CD14-positive monocyte (primary cell): ENCODE measurements around the gene PCK2. TPM values are rescaled to one million over a fixed set of nuclear protein-coding genes. Genes with fewer than 3 reads are reported as not detected.

Source experiments
- DNase-seq, 3 donors: peaks; one replicate each; pipeline ENCODE4 v3.0.0-alpha.2; 2011 to 2022
- H2AFZ ChIP-seq: 2 replicates; pipeline ENCODE4 v1.6.0; 2012; ENCODE audit warnings: mild to moderate bottlenecking, low read depth, low read length, inconsistent platforms; ENCODE audit not compliant: insufficient read depth, poor library complexity, severe bottlenecking
- H3K27ac ChIP-seq, 2 donors: 1 replicate in 1 of 2; 2 replicates in 1 of 2; pipeline ENCODE4 v1.5.1; 2012 to 2013; ENCODE audit warnings: low read length in 2 of 2, control low read depth in 1 of 2, inconsistent platforms in 1 of 2, low read depth in 1 of 2, mild to moderate bottlenecking in 1 of 2
- H3K27me3 ChIP-seq, 2 donors: one replicate each; pipeline versions ENCODE4 v1.6.0 to v1.6.1; 2011 to 2013; ENCODE audit warnings: low read length in 2 of 2; ENCODE audit not compliant: control insufficient read depth in 2 of 2, insufficient read depth in 2 of 2
- H3K36me3 ChIP-seq, 2 donors: replicated peaks in 1 of 2; 1 replicate in 1 of 2; 2 replicates in 1 of 2; pipeline versions ENCODE4 v1.5.1 to v1.6.1; 2012 to 2013; ENCODE audit warnings: low read length in 2 of 2, control low read depth in 1 of 2, inconsistent platforms in 1 of 2, mild to moderate bottlenecking in 1 of 2; ENCODE audit not compliant: insufficient read depth in 2 of 2, control insufficient read depth in 1 of 2
- H3K4me1 ChIP-seq, 2 donors: 1 replicate in 1 of 2; 2 replicates in 1 of 2; pipeline versions ENCODE4 v1.5.1 to v1.6.1; 2012 to 2013; ENCODE audit warnings: low read length in 2 of 2, control low read depth in 1 of 2, inconsistent platforms in 1 of 2, mild to moderate bottlenecking in 1 of 2, moderate library complexity in 1 of 2; ENCODE audit not compliant: insufficient read depth in 2 of 2, control insufficient read depth in 1 of 2
- H3K4me2 ChIP-seq: replicated peaks from 2 replicates; pipeline ENCODE3; 2012; ENCODE audit warnings: low read length, moderate library complexity, mild to moderate bottlenecking; ENCODE audit not compliant: poor library complexity, severe bottlenecking; ENCODE audit errors: extremely low read depth
- H3K4me3 ChIP-seq, 3 experiments: fragments of 200-600 bp in 1 of 3; sonication (generic) in 1 of 3; replicated peaks in 1 of 3; 1 replicate in 2 of 3; 2 replicates in 1 of 3; pipeline ENCODE4 v1.5.1; 2011 to 2013; ENCODE audit warnings: low read length in 3 of 3, mild to moderate bottlenecking in 3 of 3, control low read depth in 2 of 3, low read depth in 2 of 3, inconsistent platforms in 1 of 3, moderate library complexity in 1 of 3
- H3K79me2 ChIP-seq: 2 replicates; pipeline ENCODE4 v1.6.0; 2012; ENCODE audit warnings: mild to moderate bottlenecking, control low read depth, inconsistent platforms, low read length, moderate library complexity; ENCODE audit not compliant: insufficient read depth
- H3K9ac ChIP-seq: 2 replicates; pipeline ENCODE4 v1.6.0; 2017; ENCODE audit warnings: low read length, mild to moderate bottlenecking; ENCODE audit not compliant: insufficient read depth, poor library complexity, severe bottlenecking
- H3K9me3 ChIP-seq, 2 donors: replicated peaks in 1 of 2; 1 replicate in 1 of 2; 2 replicates in 1 of 2; pipeline versions ENCODE4 v1.5.1 to v1.6.1; 2012 to 2013; ENCODE audit warnings: low read length in 2 of 2, control low read depth in 1 of 2; ENCODE audit not compliant: control insufficient read depth in 1 of 2, insufficient read depth in 1 of 2
- H4K20me1 ChIP-seq: 2 replicates; pipeline ENCODE4 v1.6.0; 2012; ENCODE audit warnings: mild to moderate bottlenecking, low read length, control low read depth, moderate library complexity; ENCODE audit not compliant: insufficient read depth
- H3K27ac Mint-ChIP-seq, 7 donors: one replicate each; pipeline ENCODE4 v1.8.0; 2020; ENCODE audit warnings: mild to moderate bottlenecking in 7 of 7, mixed read lengths in 7 of 7, moderate library complexity in 6 of 7, inconsistent platforms in 2 of 7
- H3K27me3 Mint-ChIP-seq, 3 donors: one replicate each; pipeline ENCODE4 v1.8.0; 2021 to 2022; ENCODE audit warnings: low read depth in 3 of 3, mild to moderate bottlenecking in 3 of 3, mixed read lengths in 3 of 3, moderate library complexity in 3 of 3, inconsistent platforms in 1 of 3
- H3K36me3 Mint-ChIP-seq, 2 donors: one replicate each; pipeline ENCODE4 v1.8.0; 2020; ENCODE audit warnings: mixed read lengths in 2 of 2, inconsistent platforms in 1 of 2, mild to moderate bottlenecking in 1 of 2
- H3K4me1 Mint-ChIP-seq: one replicate; pipeline ENCODE4 v1.8.0; 2020; ENCODE audit warnings: mild to moderate bottlenecking, mixed read lengths
- H3K4me3 Mint-ChIP-seq, 2 donors: one replicate each; pipeline ENCODE4 v1.8.0; 2020; ENCODE audit warnings: mild to moderate bottlenecking in 2 of 2, mixed read lengths in 2 of 2, moderate library complexity in 1 of 2
- H3K9me3 Mint-ChIP-seq, 7 donors: one replicate each; pipeline ENCODE4 v1.8.0; 2020 to 2022; ENCODE audit warnings: mixed read lengths in 7 of 7, mild to moderate bottlenecking in 6 of 7, moderate library complexity in 6 of 7, inconsistent platforms in 2 of 7
- WGBS: methylation state at CpG from one replicate; pipeline ENCODE4 v1.1.5; 2013; ENCODE audit warnings: missing lambda C conversion rate; ENCODE audit not compliant: insufficient coverage; 5-methylcytosine and 5-hydroxymethylcytosine counted together
- intact Hi-C, 2 donors: fragments of 100-400 bp; cut with micrococcal nuclease; formaldehyde crosslinking; loops; one replicate each; pipeline versions ENCODE4 v1.15.0 to v1.15.1; 2023
- polyA plus RNA-seq, 3 donors: library from polyadenylated mRNA; depleted of rRNA in 1 of 3; unstranded in 2 of 3; stranded (reverse) in 1 of 3; fragments of 300-500 nt in 2 of 3; fragments of >200 nt in 1 of 3; fragmentation: Illumina TruSeq in 2 of 3; gene quantifications; 1 replicate in 2 of 3; 2 replicates in 1 of 3; pipeline ENCODE4 v1.2.3, GENCODE V29; 2012 to 2021
- TF ChIP-seq, protein P1 (sequence below): fragments of 200-600 bp; IDR thresholded peaks from one replicate; pipeline ENCODE4 v1.8.0; 2022; ENCODE audit warnings: antibody characterized with exemption, mild to moderate bottlenecking

PCK2 gene
- polyA plus RNA-seq, 3 donors = 29.9 to 34.2 (median 31.3) TPM

DNA sequence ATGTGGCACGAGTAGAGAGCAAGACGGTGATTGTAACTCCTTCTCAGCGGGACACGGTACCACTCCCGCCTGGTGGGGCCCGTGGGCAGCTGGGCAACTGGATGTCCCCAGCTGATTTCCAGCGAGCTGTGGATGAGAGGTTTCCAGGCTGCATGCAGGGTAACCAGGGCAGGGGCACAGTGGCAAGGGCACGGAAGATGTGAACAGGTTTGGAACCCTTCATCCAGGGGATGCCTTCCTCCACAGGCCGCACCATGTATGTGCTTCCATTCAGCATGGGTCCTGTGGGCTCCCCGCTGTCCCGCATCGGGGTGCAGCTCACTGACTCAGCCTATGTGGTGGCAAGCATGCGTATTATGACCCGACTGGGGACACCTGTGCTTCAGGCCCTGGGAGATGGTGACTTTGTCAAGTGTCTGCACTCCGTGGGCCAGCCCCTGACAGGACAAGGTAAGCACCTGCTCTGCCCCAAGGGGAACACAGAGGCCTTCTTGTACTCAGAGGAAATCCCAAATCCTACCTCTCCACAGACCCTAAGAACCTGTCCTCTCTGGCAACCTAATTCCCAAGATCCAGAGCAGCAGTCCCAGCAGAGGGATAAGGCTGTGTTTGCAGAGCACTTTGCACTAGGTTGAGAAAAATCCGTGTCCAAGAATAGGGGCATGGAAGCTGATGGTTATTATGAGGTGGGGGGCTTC, 4.3 kb downstream of the PCK2 start:
- Mint-ChIP-seq H3K4me3 (no peak overlapping the region), H3K9me3 (peaks cover 0 to 3% (median 0%) of the 10 kb centered on the region in 7 donors), H3K4me1 (peaks cover 43% of the 10 kb centered on the region), H3K27me3 (peaks cover 0 to 2% (median 1%) of the 10 kb centered on the region in 3 donors), H3K27ac (peak overlapping the region in 2 of 7 donors; percentile 1 to 29), H3K36me3 (peaks cover 42 to 57% of the 10 kb centered on the region in 2 donors)
- H3K36me3 ChIP-seq = peaks cover 32 to 58% of the 10 kb centered on the region in 2 donors
- TF ChIP-seq, protein P1, sequence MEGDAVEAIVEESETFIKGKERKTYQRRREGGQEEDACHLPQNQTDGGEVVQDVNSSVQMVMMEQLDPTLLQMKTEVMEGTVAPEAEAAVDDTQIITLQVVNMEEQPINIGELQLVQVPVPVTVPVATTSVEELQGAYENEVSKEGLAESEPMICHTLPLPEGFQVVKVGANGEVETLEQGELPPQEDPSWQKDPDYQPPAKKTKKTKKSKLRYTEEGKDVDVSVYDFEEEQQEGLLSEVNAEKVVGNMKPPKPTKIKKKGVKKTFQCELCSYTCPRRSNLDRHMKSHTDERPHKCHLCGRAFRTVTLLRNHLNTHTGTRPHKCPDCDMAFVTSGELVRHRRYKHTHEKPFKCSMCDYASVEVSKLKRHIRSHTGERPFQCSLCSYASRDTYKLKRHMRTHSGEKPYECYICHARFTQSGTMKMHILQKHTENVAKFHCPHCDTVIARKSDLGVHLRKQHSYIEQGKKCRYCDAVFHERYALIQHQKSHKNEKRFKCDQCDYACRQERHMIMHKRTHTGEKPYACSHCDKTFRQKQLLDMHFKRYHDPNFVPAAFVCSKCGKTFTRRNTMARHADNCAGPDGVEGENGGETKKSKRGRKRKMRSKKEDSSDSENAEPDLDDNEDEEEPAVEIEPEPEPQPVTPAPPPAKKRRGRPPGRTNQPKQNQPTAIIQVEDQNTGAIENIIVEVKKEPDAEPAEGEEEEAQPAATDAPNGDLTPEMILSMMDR = no peak
- peaks cover 42 to 53% of the 10 kb centered on the region in 2 donors for H3K4me1 ChIP-seq
- peaks cover 34% of the 10 kb centered on the region for H3K79me2 ChIP-seq
- no peaks in the 10 kb centered on the region for H3K27me3 ChIP-seq
- H2AFZ ChIP-seq = no peak overlapping the region
- H4K20me1 ChIP-seq = peaks cover 20% of the 10 kb centered on the region
- H3K4me2 ChIP-seq = no peak overlapping the region
- H3K4me3 ChIP-seq = no peak overlapping the region
- WGBS = 96% methylated on average over 14 of the region's 16 CpGs
- no peaks in the 10 kb centered on the region for H3K9me3 ChIP-seq
- DNase-seq = no peak
- H3K9ac ChIP-seq = no peak overlapping the region
- H3K27ac ChIP-seq = peak overlapping the region in 1 of 2 donors; percentile 40
- intact Hi-C loops = no loop called here

DNA sequence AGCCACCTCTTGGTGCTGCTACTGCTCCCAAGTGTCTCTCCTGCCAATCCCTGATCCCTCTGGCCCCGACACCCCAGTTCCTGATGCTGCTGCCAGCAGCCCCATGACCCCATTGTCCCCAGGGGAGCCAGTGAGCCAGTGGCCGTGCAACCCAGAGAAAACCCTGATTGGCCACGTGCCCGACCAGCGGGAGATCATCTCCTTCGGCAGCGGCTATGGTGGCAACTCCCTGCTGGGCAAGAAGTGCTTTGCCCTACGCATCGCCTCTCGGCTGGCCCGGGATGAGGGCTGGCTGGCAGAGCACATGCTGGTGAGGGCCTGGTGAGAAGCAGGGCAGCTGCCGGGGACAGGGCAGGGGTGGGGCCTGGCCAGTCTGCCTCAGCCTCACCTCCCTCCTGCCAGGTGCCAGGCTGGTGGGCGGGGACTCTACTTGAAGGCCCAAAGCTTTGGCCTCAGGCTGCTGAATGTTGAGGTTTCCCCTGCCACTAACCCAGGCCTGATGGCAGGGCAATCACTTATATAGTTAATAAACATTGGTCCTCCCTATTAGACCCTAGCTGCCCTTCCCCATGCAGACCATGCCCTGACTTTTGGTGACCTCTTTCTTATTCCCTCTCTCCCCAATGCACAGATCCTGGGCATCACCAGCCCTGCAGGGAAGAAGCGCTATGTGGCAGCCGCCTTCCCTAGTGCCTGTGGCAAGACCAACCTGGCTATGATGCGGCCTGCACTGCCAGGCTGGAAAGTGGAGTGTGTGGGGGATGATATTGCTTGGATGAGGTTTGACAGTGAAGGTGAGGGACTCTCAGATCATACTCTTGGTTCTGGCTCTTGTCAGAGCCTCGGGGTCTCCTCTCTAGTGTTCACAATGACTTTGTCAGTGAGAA, 5.1 kb downstream of the PCK2 start:
- H3K9me3 ChIP-seq = no peaks in the 10 kb centered on the region
- peaks cover 50 to 65% of the 10 kb centered on the region in 2 donors for H3K36me3 Mint-ChIP-seq
- no peak overlapping the region for H3K4me3 Mint-ChIP-seq
- H3K4me1 Mint-ChIP-seq = peaks cover 38% of the 10 kb centered on the region
- peak overlapping the region; percentile 6 for H3K9ac ChIP-seq
- peak overlapping the region in 1 of 3 experiments; percentile 9 for H3K4me3 ChIP-seq
- peak overlapping the region in 6 of 7 donors; percentile 50 to 88 (median 78) for H3K27ac Mint-ChIP-seq
- H3K27me3 ChIP-seq = no peaks in the 10 kb centered on the region
- peaks cover 0 to 6% (median 1%) of the 10 kb centered on the region in 7 donors for H3K9me3 Mint-ChIP-seq
- peaks cover 20% of the 10 kb centered on the region for H4K20me1 ChIP-seq
- H3K4me2 ChIP-seq = no peak overlapping the region
- intact Hi-C loops = no loop called here
- no peak for DNase-seq
- H3K27ac ChIP-seq = peak overlapping the region; percentile 61 to 76
- TF ChIP-seq, protein P1 = no peak
- peaks cover 0 to 3% (median 2%) of the 10 kb centered on the region in 3 donors for H3K27me3 Mint-ChIP-seq
- peaks cover 40 to 65% of the 10 kb centered on the region in 2 donors for H3K36me3 ChIP-seq
- peaks cover 36 to 45% of the 10 kb centered on the region in 2 donors for H3K4me1 ChIP-seq
- no peak overlapping the region for H2AFZ ChIP-seq
- 96% methylated on average over 15 of the region's 17 CpGs for WGBS
- peaks cover 34% of the 10 kb centered on the region for H3K79me2 ChIP-seq
